Activated gamma-delta T cell treated with anti-CD3 and anti-CD28 coated beads, Interleukin-2, amount 50 U/mL, for 16 hours (primary cell): ENCODE data around the gene LGALS7B.
"Not testable (repeated sequence)": the region's sequence is repeated elsewhere in the genome, so short reads cannot be mapped to it uniquely, and the experiment has no call there.

Experiments used
- DNase-seq: peaks from one replicate; pipeline ENCODE4 v3.0.0-alpha.2; 2020; ENCODE audit warnings: low read depth

The LGALS7B gene

GRCh38 chr19:38770228-38770948 lies 18.6 kb upstream of the LGALS7B start:
- DNase-seq: not testable (repeated sequence)

GRCh38 chr19:38770949-38771275 lies 18.1 kb upstream of the LGALS7B start:
- DNase-seq: not testable (repeated sequence)

GRCh38 chr19:38771569-38771968 lies 17.4 kb upstream of the LGALS7B start:
- DNase-seq: not testable (repeated sequence)

- no peak for DNase-seq
Observed at GRCh38 chr19:38773469-38774177, 15.4 kb upstream of the LGALS7B start, which contains the start of gene LGALS7. Gene LGALS7, minus strand, starts transcription at chr19:38773517. Its CDS starts 25 bp downstream, at chr19:38773492.

GRCh38 chr19:38774181-38774950 lies 14.6 kb upstream of the LGALS7B start:
- no peak for DNase-seq

GRCh38 chr19:38778733-38779132 lies 10.3 kb upstream of the LGALS7B start:
- DNase-seq: no peak

- DNase-seq: no peak
Observed at GRCh38 chr19:38780443-38780842, 8.6 kb upstream of the LGALS7B start.

- no peak for DNase-seq
Observed at GRCh38 chr19:38781058-38781457, 7.9 kb upstream of the LGALS7B start.

- DNase-seq: not testable (repeated sequence)
Observed at GRCh38 chr19:38782212-38782611, 6.8 kb upstream of the LGALS7B start.

GRCh38 chr19:38784224-38784623 lies 4.8 kb upstream of the LGALS7B start:
- DNase-seq: no peak

- no peak for DNase-seq
Observed at GRCh38 chr19:38785187-38785699, 3.8 kb upstream of the LGALS7B start.

GRCh38 chr19:38786061-38786460 lies 2.9 kb upstream of the LGALS7B start:
- not testable (repeated sequence) for DNase-seq

GRCh38 chr19:38786572-38787265 lies 2.3 kb upstream of the LGALS7B start:
- no peak for DNase-seq

- DNase-seq: not testable (repeated sequence)
Observed at GRCh38 chr19:38790507-38791403, 1.8 kb downstream of the LGALS7B start.

GRCh38 chr19:38791451-38792064 lies 2.6 kb downstream of the LGALS7B start:
- DNase-seq: not testable (repeated sequence)

- DNase-seq: peak; percentile 28
Observed at GRCh38 chr19:38792250-38793111, 3.5 kb downstream of the LGALS7B start.

GRCh38 chr19:38793177-38793576 lies 4.2 kb downstream of the LGALS7B start:
- DNase-seq: no peak

- DNase-seq: no peak
Observed at GRCh38 chr19:38793671-38794070, 4.7 kb downstream of the LGALS7B start.

- DNase-seq: no peak
Observed at GRCh38 chr19:38795549-38795948, 6.5 kb downstream of the LGALS7B start.
